Measurements from ENCODE around the gene PAWR. TPM values are rescaled to one million over a fixed set of nuclear protein-coding genes. Genes with fewer than 3 reads are reported as not detected.

Gene PAWR
- total and polyA plus RNA-seq, 7 donors: 0.77 to 3.5 (median 1.9) TPM

DNA sequence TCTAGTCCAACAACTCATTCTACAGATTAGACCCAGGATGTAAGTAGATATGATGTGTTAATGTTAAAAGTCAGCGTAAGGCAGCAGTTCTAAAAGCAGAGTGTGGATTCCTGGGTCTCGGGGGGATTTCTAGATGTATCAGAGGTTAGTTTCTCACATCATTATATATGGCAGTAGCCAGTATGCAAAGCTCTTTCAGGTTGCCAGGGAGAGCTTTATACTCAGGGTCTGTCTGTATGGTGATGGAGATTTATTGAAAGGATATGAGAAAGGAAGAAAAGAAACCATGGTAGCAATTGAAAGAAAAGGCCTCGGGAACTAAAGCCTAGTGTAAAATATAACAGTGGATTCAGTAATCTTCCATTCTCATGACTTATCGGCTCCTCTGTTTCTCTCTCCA lies 26.2 kb upstream of the PAWR start:
- H3K27ac ChIP-seq: no peak overlapping the region
- ATAC-seq (no peak), DNase-seq (no peak)
- WGBS, 3 donors: 87 to 92% (median 89%) methylated on average over 4 of the region's 4 CpGs
- no peaks in the 10 kb centered on the region for H3K36me3 ChIP-seq (ENCODE audit: insufficient read depth in 1 of 2, low read depth in 1 of 2)
- H3K9me3 ChIP-seq: no peaks in the 10 kb centered on the region
- H3K27me3 ChIP-seq (ENCODE audit: insufficient read depth in 3 of 3, low read length in 2 of 3): no peaks in the 10 kb centered on the region
- H3K4me1 ChIP-seq: no peaks in the 10 kb centered on the region
- intact Hi-C loops (cut with DNase I): no loop called here
- TF ChIP-seq, protein P1, sequence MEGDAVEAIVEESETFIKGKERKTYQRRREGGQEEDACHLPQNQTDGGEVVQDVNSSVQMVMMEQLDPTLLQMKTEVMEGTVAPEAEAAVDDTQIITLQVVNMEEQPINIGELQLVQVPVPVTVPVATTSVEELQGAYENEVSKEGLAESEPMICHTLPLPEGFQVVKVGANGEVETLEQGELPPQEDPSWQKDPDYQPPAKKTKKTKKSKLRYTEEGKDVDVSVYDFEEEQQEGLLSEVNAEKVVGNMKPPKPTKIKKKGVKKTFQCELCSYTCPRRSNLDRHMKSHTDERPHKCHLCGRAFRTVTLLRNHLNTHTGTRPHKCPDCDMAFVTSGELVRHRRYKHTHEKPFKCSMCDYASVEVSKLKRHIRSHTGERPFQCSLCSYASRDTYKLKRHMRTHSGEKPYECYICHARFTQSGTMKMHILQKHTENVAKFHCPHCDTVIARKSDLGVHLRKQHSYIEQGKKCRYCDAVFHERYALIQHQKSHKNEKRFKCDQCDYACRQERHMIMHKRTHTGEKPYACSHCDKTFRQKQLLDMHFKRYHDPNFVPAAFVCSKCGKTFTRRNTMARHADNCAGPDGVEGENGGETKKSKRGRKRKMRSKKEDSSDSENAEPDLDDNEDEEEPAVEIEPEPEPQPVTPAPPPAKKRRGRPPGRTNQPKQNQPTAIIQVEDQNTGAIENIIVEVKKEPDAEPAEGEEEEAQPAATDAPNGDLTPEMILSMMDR (IDR thresholded peaks at IDR 0.05): no peak
- no peak overlapping the region for H3K4me3 ChIP-seq

DNA sequence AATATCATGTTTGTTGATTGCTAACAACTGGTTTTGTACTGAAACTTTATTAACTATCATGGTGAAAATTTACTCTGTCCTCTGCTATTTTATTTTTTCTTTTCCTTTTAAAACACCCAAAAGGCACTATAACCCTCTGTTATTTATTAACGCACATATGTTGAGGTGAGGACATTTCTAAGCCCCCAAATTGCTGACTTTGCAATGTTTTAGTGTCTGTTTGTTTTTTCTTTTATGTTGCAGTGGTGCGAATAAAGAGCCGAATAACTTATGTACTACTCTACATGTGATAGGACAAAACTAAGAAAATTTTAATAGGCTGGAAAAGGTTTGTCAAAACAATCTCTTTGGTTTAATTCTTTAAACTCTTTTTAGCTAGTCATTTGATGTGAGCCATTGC lies 24.5 kb upstream of the PAWR start:
- TF ChIP-seq, protein P1 (IDR thresholded peaks at IDR 0.05): no peak
- WGBS, 3 donors: 96 to 97% (median 96%) methylated on average over 3 of the region's 3 CpGs
- Histone ChIP-seq H3K4me3 (no peak overlapping the region), H3K27me3 (ENCODE audit: insufficient read depth in 3 of 3, low read length in 2 of 3) (peaks cover 0 to 3% (median 0%) of the 10 kb centered on the region in 3 donors), H3K36me3 (ENCODE audit: insufficient read depth in 1 of 2, low read depth in 1 of 2) (no peaks in the 10 kb centered on the region), H3K27ac (no peak overlapping the region), H3K9me3 (no peaks in the 10 kb centered on the region), H3K4me1 (no peaks in the 10 kb centered on the region)
- DNase-seq (no peak), ATAC-seq (no peak)
- intact Hi-C loops (cut with DNase I): no loop called here

DNA sequence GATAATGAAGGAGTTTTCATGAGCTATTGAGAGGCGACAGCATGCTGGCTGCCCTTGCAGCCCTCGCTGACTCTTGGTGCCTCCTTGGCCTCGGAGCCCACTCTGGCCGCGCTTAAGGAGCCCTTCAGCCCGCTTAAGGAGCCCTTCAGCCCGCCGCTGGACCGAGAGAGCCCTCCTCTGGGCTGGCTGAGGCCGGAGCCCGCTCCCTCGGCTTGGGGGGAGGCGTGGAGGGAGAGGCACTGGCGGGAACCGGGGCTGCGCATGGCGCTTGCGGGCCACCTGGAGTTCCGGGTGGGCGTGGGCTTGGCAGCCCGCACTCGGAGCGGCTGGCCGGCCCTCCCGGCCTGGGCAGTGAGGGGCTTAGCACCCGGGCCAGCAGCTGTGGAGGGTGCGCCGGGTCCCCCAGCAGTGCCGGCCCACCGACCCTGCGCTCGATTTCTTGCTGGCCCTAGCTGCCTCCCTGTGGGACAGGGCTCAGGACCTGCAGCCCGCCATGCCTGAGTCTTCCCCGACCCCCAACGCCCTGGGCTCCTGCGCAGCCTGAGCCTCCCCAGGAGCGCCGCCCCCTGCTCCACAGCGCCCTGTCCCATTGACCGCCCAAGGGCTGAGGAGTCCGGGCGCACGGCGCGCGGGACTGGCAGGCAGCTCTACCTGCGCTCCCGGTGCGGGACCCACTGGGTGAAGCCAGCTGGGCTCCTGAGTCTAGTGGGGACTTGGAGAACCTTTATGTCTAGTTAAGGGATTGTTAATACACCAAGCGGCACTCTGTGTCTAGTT lies 20.1 kb upstream of the PAWR start:
- H3K27me3 ChIP-seq (ENCODE audit: insufficient read depth in 3 of 3, low read length in 2 of 3): peaks cover 0 to 3% (median 0%) of the 10 kb centered on the region in 3 donors
- H3K4me1 ChIP-seq: no peaks in the 10 kb centered on the region
- no peak for ATAC-seq
- intact Hi-C loops (cut with DNase I): no loop called here
- no peak overlapping the region for H3K4me3 ChIP-seq
- H3K9me3 ChIP-seq: no peaks in the 10 kb centered on the region
- H3K36me3 ChIP-seq (ENCODE audit: insufficient read depth in 1 of 2, low read depth in 1 of 2): no peaks in the 10 kb centered on the region
- 51 to 67% (median 57%) methylated on average over 40 to 50 of the region's 50 CpGs for WGBS, 3 donors
- no peak overlapping the region for H3K27ac ChIP-seq
- DNase-seq: no peak
- TF ChIP-seq, protein P1 (IDR thresholded peaks at IDR 0.05): no peak

DNA sequence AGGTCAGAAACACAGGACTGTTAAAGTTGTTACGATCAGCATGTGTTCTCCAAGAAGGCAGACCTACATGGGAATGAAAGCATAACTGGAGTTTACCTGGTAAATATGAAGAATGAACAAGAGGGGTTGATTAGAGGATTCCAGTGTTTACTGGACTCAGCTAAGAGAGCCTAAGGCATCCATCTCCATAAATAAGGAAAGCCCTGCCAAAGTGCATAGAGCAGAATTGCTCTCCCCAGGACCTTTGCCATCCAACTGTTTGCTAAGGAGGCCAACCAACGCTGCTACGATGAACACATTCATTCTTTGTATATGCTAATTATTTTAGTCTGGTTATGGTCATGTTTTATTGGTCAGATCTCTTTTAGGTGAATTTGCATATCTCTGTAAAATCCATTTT lies 17.1 kb upstream of the PAWR start:
- ATAC-seq (no peak), DNase-seq (no peak)
- Histone ChIP-seq H3K9me3 (no peaks in the 10 kb centered on the region), H3K27ac (no peak overlapping the region), H3K36me3 (ENCODE audit: insufficient read depth in 1 of 2, low read depth in 1 of 2) (no peaks in the 10 kb centered on the region), H3K27me3 (ENCODE audit: insufficient read depth in 3 of 3, low read length in 2 of 3) (peaks cover 0 to 3% (median 0%) of the 10 kb centered on the region in 3 donors), H3K4me3 (no peak overlapping the region), H3K4me1 (no peaks in the 10 kb centered on the region)
- intact Hi-C loops (cut with DNase I): no loop called here
- WGBS, 3 donors: 82 to 88% (median 85%) methylated on average over 3 of the region's 3 CpGs
- TF ChIP-seq, protein P1 (IDR thresholded peaks at IDR 0.05): no peak

DNA sequence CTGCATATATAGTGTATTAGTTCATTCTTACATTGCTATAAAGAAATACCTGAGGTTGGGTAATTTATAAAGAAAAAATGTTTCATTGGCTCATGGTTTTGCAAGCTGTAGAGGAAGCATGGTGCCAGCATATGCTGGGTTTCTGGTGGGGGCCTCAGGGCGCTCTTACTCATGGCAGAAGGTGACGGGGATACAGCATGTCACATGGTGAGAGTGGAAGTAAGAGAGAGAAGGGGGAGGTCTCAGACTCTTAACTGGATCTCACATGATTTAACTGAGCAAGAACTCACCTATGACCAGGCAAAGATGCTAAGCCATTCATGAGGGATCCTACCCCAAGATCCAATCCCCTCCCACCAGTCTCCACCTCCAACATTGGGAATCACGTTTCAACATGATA lies 15.9 kb upstream of the PAWR start:
- intact Hi-C loops (cut with DNase I): no loop called here
- Histone ChIP-seq H3K27me3 (ENCODE audit: insufficient read depth in 3 of 3, low read length in 2 of 3) (peaks cover 0 to 3% (median 0%) of the 10 kb centered on the region in 3 donors), H3K4me3 (no peak overlapping the region), H3K27ac (no peak overlapping the region), H3K9me3 (no peaks in the 10 kb centered on the region), H3K4me1 (no peaks in the 10 kb centered on the region), H3K36me3 (ENCODE audit: insufficient read depth in 1 of 2, low read depth in 1 of 2) (no peaks in the 10 kb centered on the region)
- WGBS, 3 donors: 49 to 56% (median 55%) methylated on average over 3 of the region's 3 CpGs
- ATAC-seq (no peak), DNase-seq (no peak)
- TF ChIP-seq, protein P1 (IDR thresholded peaks at IDR 0.05): no peak

Data from psoas muscle (tissue), 8 donors.